GM18909 (cell line): ENCODE measurements around the gene DNAH7.
"Not testable (repeated sequence)": the region's sequence is repeated elsewhere in the genome, so short reads cannot be mapped to it uniquely, and the experiment has no call there.

ENCODE experiments used
- ATAC-seq: cut with Tn5 transposase; IDR thresholded peaks from one replicate; pipeline ENCODE4 v1.9.1; 2021; ENCODE audit warnings: mild to moderate bottlenecking; ENCODE audit not compliant: unreplicated experiment, poor library complexity

The DNAH7 gene

GRCh38 chr2:195735347-195735746 lies 333.3 kb downstream of the DNAH7 start:
- no peak for ATAC-seq

- ATAC-seq, result no peak
These were observed 333.7 kb downstream of the DNAH7 start for GRCh38 chr2:195734931-195735330.

GRCh38 chr2:195734395-195734794 lies 334.2 kb downstream of the DNAH7 start:
- no peak for ATAC-seq

- no peak for ATAC-seq
These were observed 334.8 kb downstream of the DNAH7 start for GRCh38 chr2:195733831-195734230.

GRCh38 chr2:195732574-195732973 lies 336.1 kb downstream of the DNAH7 start:
- no peak for ATAC-seq

- ATAC-seq, result no peak
These were observed 337.7 kb downstream of the DNAH7 start for GRCh38 chr2:195730912-195731311.

- no peak for ATAC-seq
These were observed 341.5 kb downstream of the DNAH7 start for GRCh38 chr2:195727106-195727505.

- ATAC-seq, result no peak
These were observed 346.6 kb downstream of the DNAH7 start for GRCh38 chr2:195722075-195722474.

- no peak for ATAC-seq
These were observed 347.6 kb downstream of the DNAH7 start for GRCh38 chr2:195721042-195721441.

- no peak for ATAC-seq
These were observed 352.2 kb downstream of the DNAH7 start for GRCh38 chr2:195716466-195716865.

GRCh38 chr2:195711478-195711877 lies 357.2 kb downstream of the DNAH7 start:
- peak; percentile 85 for ATAC-seq

- ATAC-seq, result no peak
These were observed 358.5 kb downstream of the DNAH7 start for GRCh38 chr2:195709901-195710806.

- no peak for ATAC-seq
These were observed 362.3 kb downstream of the DNAH7 start for GRCh38 chr2:195706161-195706900.

GRCh38 chr2:195700480-195700879 lies 368.2 kb downstream of the DNAH7 start:
- ATAC-seq, result no peak

GRCh38 chr2:195697681-195698220 lies 370.9 kb downstream of the DNAH7 start:
- ATAC-seq, result no peak

GRCh38 chr2:195696012-195696411 lies 372.6 kb downstream of the DNAH7 start:
- no peak for ATAC-seq

GRCh38 chr2:195695002-195695631 lies 373.5 kb downstream of the DNAH7 start:
- ATAC-seq, result no peak

GRCh38 chr2:195694553-195694952 lies 374.1 kb downstream of the DNAH7 start:
- no peak for ATAC-seq

GRCh38 chr2:195692531-195692930 lies 376.1 kb downstream of the DNAH7 start:
- ATAC-seq, result not testable (repeated sequence)
